HG02678 (cell line): ENCODE results near the gene AVL9.
"Not testable (repeated sequence)": the region's sequence is repeated elsewhere in the genome, so short reads cannot be mapped to it uniquely, and the experiment has no call there.

Source experiments
- ATAC-seq: cut with Tn5 transposase; IDR thresholded peaks from one replicate; pipeline ENCODE4 v1.9.1; 2021; ENCODE audit warnings: mild to moderate bottlenecking, moderate library complexity; ENCODE audit not compliant: unreplicated experiment

AVL9 gene

DNA sequence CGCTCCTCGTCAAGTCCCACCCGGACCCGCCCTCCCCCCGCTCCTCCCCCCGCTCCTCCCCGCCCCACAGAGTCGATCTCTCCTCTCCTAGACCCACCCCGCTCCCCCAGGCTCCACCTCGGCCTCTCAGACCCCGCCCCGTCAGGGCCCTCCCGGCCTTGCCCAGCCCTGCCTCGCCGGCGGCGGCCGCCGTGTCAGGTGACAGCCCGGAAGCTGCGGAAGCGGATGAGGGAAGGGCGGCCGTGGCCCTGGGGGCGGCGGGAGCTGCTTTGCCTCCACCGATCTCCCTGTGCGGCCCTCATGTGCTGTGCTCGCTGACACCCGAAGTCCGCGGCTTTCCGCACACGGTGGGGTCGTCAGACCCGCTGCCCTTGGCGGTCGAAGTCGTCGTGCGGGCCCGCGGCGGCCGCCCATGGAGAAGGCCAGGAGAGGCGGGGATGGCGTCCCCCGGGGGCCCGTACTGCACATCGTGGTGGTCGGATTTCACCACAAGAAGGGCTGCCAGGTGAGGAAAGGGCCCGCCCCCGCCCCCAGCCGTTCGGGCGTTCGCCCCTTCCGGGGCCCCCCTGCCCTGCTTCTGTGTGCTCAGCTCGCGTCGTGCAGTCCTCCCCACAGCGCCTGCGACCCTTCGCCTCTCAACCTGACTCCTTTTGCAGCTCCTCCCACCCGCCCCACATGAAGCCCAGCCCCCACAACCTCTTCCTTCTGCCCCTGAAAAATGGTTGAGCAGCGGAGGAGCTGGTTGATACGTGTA is at the start of gene AVL9:
Gene AVL9, plus strand, starts transcription at position 192 of the 754 bp plus-strand sequence. Its CDS starts 221 bp downstream, at position 413.
- peak; percentile 95 for ATAC-seq

DNA sequence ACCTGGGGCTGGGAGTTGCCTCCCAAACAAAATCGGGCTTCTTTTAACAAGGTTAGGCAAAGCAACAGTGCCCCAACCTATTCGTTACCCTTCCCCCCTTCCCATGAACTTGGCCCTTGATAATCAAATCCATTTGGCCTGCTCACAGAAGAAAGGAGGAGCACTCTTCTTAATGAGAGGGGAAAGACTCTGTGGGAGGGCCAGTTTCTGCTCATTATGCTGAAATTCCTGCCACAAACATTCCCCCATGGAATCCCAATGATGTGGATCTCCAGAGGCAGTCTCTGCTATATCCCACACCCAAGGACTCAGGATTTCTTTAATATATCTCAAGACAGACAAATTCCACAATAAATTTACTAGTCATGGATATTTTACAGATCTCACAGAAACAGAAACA is 48.1 kb upstream of the AVL9 start:
- no peak for ATAC-seq

DNA sequence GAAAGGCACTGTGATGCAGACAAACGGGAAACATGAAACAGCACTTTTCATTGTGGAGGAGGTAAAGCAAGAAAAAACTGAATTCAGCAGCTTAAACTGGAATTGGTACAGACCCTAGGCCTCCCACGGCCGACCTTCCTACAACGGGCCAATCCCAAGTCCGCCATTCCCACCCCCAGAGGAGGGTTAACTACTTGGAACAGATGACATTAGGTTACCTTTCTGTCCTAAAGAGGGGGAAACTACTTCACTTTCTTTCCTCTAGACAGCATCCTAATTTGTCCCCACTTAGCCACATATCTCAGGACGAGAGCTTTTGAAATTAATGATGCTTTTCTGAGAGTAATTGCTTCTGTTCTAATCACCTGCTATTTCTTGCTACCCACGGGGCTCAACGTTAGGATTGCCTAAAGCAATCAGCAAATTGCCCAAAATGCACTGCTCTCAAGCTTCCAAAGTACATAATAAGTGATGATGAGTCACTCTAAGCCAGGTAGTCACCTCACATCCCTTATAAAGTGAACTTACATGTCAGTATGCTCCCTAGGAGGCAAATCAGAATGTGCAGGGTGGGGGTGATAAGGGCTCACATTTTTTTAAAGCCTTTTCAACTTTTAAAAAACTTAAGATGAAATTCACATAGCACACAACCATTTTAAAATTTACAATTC is 41.8 kb upstream of the AVL9 start:
- no peak for ATAC-seq

DNA sequence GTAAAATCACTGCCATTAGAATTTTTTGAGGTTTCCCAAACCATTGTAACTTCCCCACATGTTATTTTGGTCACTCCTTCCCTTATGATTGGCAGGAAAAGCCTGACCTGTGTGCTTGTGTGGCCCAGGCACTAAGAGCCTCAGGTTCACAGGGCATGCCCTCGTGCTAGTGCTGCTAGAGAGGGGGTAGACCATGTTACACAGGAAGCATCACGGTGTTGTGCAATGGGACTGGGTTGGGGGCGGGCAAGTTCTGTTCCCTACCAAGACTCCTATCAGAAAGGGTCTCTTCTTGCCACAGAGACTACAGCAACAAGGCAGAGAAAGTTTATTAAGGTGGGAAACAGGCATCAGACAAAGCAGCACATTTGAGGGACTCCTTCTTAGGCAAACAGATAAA is 37.3 kb upstream of the AVL9 start:
- ATAC-seq: no peak

DNA sequence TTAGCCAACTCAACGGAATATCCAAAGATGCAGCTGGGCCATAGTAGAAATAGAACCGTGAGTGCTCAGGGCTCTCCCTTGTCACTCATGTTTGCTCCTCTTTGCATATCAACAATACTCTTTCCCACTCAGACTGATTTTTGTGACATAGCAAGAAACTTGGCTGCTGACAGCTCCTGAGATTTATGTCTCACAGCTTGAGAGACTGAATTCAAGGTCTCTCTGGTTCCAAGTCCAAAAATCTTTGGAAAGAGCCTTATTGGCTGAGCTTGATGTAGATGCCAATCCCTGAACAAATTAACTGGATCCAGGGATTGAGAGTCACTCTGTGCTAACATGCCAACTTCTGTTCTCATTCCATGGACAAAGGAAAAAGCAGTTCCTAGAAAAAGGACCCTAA is 35.5 kb upstream of the AVL9 start:
- no peak for ATAC-seq

DNA sequence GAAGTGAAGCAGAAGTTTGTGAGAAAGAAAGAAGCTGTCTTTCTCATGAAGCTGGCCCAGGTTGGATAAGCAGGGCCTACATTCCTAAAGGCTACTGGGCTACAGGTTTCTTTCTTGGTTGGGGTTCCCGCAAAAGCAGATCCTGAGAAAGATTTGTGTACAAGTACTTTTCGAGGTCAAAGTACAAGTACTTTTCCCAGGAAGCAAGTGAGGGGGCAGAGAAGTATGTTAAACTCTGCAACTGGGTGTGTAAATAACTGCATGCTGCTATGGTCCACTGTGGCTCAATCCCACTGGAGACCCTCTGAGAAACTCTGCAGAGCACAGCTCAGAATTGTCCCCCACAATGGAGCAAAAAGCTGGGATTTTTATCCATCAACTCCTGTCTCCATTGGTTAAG is 33.8 kb upstream of the AVL9 start:
- no peak for ATAC-seq

DNA sequence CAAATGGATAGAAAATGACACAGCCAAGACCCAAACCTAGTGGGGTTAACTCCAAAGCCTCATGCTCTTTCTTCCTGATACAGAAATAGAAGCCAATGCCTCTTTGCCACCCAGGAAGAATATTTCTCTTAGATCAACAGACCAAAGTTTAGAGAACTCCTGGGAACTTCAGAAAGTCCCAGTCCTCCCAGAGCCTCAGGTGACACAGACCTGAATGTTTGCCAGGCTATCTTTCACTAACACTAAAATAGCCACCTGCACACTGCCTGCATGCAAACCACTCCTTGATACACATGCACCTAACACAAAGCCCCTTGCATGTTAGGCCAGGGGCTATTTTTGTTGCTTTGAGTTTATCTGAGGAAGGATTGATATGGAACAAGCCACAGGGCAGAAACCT is 32.8 kb upstream of the AVL9 start:
- ATAC-seq: no peak

DNA sequence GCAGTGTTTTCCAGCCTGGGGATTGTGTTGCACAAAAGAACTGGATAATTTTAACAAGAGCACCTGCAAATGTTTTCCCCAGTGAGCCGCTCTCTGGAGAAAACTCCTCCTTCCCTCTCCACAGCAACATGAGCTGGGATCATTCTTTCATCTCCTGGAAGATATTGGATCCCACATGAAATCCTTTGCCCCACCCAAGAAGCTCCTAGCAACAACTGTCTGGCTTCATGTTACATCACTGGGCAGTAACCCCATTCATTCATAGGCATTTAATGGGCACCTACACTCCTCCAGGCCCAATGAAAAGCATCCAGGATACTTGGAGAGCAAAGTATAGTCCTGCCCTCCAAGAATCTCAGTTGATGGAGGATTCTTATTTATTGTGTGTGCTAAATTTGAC is 32.3 kb upstream of the AVL9 start:
- ATAC-seq: no peak

DNA sequence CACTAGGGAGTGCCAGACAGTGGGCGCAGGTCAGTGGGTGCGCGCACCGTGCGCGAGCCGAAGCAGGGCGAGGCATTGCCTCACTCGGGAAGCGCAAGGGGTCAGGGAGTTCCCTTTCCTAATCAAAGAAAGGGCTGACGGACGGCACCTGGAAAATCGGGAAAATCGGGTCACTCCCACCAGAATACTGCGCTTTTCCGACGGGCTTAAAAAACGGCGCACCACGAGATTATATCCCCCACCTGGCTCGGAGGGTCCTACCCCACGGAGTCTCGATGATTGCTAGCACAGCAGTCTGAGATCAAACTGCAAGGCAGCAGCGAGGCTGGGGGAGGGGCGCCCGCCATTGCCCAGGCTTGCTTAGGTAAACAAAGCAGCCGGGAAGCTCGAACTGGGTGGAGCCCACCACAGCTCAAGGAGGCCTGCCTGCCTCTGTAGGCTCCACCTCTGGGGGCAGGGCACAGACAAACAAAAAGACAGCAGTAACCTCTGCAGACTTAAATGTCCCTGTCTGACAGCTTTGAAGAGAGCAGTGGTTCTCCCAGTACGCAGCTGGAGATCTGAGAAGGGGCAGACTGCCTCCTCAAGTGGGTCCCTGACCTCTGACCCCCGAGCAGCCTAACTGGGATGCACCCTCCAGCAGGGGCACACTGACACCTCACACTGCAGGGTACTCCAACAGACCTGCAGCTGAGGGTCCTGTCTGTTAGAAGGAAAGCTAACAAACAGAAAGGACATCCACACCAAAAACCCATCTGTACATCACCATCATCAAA is 30.5 kb upstream of the AVL9 start:
- not testable (repeated sequence) for ATAC-seq

DNA sequence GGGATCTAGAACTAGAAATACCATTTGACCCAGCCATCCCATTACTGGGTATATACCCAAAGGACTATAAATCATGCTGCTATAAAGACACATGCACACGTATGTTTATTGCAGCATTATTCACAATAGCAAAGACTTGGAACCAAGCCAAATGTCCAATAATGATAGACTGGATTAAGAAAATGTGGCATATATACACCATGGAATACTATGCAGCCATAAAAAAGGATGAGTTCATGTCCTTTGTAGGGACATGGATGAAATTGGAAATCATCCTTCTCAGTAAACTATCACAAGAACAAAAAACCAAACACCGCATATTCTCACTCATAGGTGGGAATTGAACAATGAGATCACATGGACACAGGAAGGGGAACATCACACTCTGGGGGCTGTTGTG is 25.3 kb upstream of the AVL9 start:
- not testable (repeated sequence) for ATAC-seq

DNA sequence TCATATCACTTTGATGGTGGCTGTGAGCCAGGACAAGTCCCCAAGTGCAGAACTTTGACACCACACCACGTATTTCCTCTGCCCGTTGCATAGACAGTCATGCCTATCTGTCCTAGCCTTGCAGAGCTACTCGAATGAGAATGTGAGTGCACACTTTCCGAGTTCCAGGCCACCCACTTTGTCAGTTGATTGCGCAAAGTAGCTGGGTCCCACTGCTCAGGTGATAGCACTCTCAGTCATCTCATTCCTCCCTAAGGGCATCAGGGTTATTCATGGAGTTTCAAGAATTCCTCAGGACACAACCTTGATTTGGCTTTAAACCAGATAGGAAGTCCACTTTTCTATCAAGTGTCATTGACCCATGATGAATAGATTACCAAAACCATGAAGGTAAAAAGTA is 24.4 kb upstream of the AVL9 start:
- ATAC-seq: no peak

DNA sequence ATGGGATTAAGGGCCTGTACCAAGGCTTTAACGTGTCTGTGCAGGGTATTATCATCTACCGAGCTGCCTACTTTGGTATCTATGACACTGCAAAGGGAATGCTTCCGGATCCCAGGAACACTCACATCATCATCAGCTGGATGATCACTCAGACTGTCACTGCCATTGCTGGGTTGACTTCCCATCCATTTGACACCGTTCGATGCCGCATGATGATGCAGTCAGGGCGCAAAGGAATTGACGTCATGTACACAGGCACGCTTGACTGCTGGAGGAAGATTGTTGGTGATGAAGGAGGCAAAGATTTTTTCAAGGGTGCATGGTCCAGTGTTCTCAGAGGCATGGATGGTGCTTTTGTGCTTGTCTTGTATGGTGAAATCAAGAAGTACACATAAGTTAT is 23.3 kb upstream of the AVL9 start:
- no peak for ATAC-seq

DNA sequence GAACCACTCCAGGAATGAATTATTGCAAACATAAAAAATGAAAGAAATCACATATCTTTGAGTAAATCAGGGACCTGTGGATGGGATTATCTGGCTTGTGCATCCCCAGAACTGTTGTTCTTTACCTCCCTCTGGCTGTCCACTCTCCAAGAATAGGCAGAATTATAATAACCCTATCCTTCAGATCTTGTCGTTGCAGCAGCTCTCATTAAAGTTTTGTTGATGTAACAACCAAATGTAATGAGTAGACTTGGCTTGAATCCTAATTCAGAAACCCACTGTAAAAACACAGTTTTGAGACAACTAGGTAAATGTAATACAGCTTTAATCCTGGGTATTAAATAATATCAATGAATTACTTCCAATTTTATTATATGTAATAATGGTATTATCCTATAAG is 21.3 kb upstream of the AVL9 start:
- ATAC-seq: no peak

DNA sequence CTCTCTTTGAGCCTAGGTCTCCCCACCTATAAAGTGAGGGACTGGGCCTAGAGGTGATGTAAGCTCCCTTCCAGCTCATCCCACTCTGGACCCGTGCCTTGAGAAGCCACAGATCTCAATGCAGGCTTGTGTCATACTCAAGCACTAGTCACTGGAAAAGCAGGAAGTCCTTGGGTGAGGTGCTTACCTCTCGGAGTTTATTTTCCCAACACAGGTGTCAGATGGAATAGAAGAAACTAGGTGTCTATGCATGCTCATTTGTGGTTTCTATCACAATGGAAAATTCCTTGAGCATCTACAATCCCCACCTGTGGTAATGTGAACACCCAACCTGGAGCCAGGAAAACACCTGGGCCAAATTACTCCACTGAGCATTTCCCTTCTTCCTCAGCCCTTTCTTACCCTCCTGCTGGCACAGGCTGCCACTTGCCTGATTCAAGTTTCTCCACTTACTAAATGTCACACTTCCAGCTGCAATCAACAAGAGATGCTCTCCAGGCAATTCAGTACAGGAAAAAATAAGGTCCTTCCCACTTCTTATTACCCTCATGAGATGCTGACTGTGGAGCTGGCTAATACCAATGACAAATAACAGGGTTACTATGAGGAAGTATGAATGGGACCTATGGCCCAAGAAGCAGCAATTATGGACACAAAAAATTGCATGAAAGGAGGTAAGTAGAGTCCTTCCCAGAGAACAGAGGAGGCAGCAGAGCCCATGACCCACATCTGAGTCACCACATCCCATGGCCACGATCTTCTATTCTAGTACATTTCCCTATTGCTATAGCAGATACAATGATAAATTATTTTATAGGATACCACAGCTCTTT is 18.3 kb upstream of the AVL9 start:
- ATAC-seq: no peak

DNA sequence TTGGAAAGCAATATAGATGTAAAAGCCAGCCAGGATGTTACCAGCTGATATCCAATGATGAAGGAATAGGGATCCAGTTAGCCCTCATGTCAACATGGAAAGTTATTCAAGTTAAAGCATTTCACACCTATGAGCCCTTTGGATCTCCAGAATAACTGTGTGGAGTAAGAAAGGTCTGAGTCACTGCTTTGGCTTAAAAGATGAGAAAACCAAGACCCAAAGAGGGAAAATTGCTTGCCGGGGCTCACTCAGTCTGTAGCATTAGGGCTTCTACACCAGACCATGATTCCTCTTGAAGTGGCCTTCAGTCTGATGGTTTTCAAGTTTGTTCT is 17.7 kb upstream of the AVL9 start:
- no peak for ATAC-seq

DNA sequence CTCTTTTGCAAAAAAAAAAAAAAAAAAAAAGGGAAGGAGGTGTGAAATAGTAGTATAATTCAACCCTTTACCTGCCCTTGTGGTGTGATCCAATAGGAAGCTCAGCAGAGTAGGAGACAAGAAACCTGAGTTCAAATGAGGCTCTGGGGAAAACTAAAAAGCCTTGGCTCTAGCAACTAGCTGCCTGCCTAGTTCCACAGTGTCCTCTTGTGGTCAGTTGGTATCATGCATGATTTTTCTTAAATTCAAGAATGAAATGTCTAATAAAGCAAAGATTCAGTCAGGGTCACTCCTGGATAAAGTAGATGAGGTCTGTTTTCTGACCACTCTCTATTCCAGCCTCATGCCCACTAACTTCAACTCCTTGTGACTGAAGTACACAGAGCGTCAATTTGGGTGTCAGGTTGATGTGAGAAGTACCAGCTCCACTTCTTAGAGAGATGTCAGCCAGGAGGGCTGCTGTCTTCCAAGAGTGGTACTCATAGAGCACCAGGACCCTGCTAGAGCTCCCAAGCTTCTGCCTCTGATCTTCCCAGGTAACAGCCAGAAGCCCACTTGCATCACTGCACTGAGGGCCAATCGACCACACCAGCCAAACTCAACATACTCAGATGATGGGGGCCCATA is 15.6 kb upstream of the AVL9 start:
- peak; percentile 52 for ATAC-seq

DNA sequence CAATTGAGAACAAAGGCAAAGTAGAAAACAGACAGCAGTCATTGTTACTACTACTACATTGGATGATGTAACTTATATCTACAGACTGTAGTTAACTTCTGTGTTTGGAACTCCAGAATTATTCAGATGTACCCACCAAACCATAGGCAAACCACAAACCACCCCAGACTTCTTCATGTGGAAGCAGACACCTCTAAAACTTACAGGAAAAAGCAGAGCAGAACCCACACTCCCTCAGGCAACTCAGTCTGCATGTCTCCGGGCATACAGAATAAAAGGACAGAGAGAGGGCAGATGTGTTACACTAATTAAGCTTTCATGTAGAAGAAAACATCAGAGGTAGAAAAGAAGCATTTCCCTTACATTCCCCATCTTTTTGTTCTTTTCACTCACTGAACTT is 14.1 kb upstream of the AVL9 start:
- no peak for ATAC-seq

DNA sequence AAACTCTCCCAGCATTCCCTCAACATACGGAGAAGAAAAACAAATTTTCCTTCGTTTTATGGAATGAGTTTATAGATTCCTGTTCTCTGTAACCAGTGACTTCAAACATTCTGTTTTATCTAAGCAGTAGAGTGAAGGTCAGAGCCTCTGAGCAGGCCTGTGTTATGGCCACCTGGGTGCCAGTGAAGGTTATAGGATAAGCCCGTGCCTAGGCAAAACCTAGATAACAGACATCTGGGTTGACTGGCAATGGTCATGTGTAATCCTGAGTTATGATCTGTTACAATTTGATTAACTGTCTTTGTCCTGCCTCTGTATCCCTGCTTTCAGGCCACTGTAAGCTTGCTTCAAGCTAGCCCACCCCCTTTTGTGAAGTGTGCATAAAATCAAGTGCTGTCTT is 13.4 kb upstream of the AVL9 start:
- ATAC-seq: no peak

DNA sequence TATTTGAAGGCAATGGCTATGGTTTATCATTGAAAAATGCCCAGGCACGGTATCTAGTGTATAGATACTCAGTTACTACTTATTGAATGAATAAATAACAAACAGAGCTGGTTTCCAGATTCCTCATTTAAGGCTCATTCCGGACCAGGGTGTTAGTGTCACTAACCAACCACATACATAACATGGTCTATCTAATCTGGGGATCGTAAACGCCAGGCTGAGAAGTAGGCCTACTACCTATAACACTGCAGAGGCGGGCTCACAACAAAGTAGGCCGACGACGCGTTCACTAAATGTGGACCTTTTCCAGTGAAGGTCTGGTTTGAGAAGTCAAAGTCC is 5.5 kb upstream of the AVL9 start:
- ATAC-seq: no peak

DNA sequence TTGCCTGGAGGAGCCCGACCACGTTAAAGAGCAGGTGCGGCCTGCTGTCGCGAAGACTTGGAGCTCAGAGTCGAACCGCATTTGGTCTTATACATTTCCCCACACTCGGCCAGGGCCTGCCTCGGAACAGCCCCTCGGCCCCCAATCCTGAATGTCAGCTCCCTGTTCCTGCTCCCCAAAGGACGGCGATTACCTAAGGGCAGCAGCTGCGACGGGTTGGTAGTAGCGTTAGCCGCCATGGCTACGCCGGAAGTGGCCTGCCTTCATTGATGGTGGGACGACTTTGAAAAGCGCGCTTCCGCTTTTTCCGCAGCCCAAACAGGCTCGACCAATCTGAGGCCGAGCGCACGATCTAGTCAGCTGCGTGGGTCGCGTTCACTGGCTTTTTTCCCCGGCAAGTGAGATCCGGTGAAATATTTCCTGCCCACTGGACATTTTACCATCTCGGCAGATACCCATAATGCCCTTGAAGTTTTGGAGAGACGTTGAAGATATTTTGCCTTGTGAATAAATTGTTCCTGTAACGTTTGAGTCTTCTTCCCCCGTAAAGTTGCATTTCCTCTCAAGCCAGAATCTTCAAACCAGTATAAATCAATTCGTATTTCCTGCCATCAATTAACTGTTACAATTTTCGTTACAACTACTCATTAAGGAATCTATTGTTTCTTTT is 5.0 kb upstream of the AVL9 start, which contains the start of gene LSM5:
Gene LSM5, minus strand, starts transcription at position 254 of the 670 bp plus-strand sequence. Its CDS starts 15 bp downstream, at position 239.
- ATAC-seq: peak; percentile 88
